HUES64 (cell line): ENCODE results near the gene CENPM.

Source experiments
- H3K27ac ChIP-seq: 2 replicates; pipeline ENCODE4 v1.7.0; 2013; ENCODE audit warnings: low read depth, low read length, inconsistent platforms
- H3K27me3 ChIP-seq: 2 replicates; pipeline ENCODE4 v1.6.1; 2013; ENCODE audit warnings: mild to moderate bottlenecking, low read length; ENCODE audit not compliant: insufficient read depth
- H3K36me3 ChIP-seq: 2 replicates; pipeline ENCODE4 v1.6.1; 2013; ENCODE audit warnings: mild to moderate bottlenecking, low read length; ENCODE audit not compliant: insufficient read depth
- H3K4me1 ChIP-seq: 2 replicates; pipeline ENCODE4 v1.6.1; 2013; ENCODE audit warnings: mild to moderate bottlenecking, low read length, moderate library complexity; ENCODE audit not compliant: insufficient read depth
- H3K4me3 ChIP-seq: 2 replicates; pipeline ENCODE4 v1.5.1; 2013; ENCODE audit warnings: mild to moderate bottlenecking, low read length, moderate library complexity
- H3K9ac ChIP-seq: 2 replicates; pipeline ENCODE4 v1.6.1; 2013; ENCODE audit warnings: mild to moderate bottlenecking, low read depth, low read length
- H3K9me3 ChIP-seq: 2 replicates; pipeline ENCODE4 v1.6.1; 2013; ENCODE audit warnings: low read depth, low read length; ENCODE audit not compliant: insufficient read depth
- WGBS: fragments of 150-250, 120-280 bp; methylation state at CpG from one replicate; pipeline ENCODE4 v1.1.7; 2013; ENCODE audit warnings: missing lambda C conversion rate; 5-methylcytosine and 5-hydroxymethylcytosine counted together

CENPM gene

GRCh38 chr22:41940832-41941765, 5.9 kb downstream of the CENPM start:
- Histone ChIP-seq H3K36me3 (peaks cover 73% of the 10 kb centered on the region), H3K9ac (no peak overlapping the region), H3K27ac (no peak overlapping the region), H3K4me3 (no peak overlapping the region), H3K4me1 (peaks cover 6% of the 10 kb centered on the region), H3K27me3 (no peaks in the 10 kb centered on the region), H3K9me3 (no peaks in the 10 kb centered on the region)
- 72% methylated on average over 13 of the region's 13 CpGs for WGBS

- peaks cover 73% of the 10 kb centered on the region for H3K36me3 ChIP-seq
- H3K9me3 ChIP-seq, result no peaks in the 10 kb centered on the region
- no peaks in the 10 kb centered on the region for H3K27me3 ChIP-seq
- no peak overlapping the region for H3K27ac ChIP-seq
- WGBS, result 84% methylated on average over 13 of the region's 13 CpGs
- H3K4me3 ChIP-seq, result no peak overlapping the region
- H3K4me1 ChIP-seq, result no peaks in the 10 kb centered on the region
- H3K9ac ChIP-seq, result no peak overlapping the region
Observed at GRCh38 chr22:41939981-41940831, 6.7 kb downstream of the CENPM start.

DNA sequence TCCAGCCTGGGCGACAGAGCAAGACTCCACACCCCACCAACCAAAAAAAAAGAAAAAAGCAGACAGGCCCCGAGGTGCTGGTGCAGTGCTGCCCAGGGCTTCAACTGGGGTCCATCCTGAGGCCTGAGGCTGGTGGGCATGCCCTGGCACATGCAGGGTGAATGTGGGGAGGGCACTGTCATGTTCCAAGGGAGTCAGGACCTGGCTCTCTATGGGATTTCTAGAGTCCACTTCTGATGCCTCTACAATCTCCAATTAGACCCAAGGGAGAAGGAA, 10.1 kb downstream of the CENPM start:
- Histone ChIP-seq H3K27me3 (no peaks in the 10 kb centered on the region), H3K4me3 (no peak overlapping the region), H3K9me3 (no peaks in the 10 kb centered on the region), H3K9ac (no peak overlapping the region), H3K36me3 (peaks cover 50% of the 10 kb centered on the region), H3K4me1 (no peaks in the 10 kb centered on the region), H3K27ac (no peak overlapping the region)
- 93% methylated on average over 2 of the region's 2 CpGs for WGBS

DNA sequence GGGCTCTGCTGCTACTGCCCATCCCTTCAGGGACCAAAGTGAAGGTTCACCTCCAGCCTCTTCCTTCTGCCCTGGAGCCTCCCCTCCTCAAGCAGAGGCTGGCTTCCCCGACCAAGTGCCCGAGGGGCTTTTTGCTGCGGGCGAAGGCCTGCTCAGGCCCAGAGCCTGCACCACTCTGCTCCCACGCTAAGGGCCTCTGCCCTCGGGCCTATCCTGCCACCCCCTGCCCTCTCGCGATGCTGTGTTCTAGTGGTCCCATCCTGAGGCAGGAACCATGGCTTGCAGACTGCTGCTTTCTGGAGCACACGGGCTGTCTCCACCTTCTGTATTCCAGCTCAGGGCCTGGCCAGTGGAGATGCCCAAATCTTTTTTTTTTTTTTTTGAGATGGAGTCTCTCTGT, 11.4 kb downstream of the CENPM start:
- WGBS, result 91% methylated on average over 9 of the region's 9 CpGs
- Histone ChIP-seq H3K9me3 (no peaks in the 10 kb centered on the region), H3K27ac (no peak overlapping the region), H3K4me3 (no peak overlapping the region), H3K4me1 (no peaks in the 10 kb centered on the region), H3K36me3 (peaks cover 39% of the 10 kb centered on the region), H3K27me3 (no peaks in the 10 kb centered on the region), H3K9ac (no peak overlapping the region)

- H3K4me1 ChIP-seq, result no peaks in the 10 kb centered on the region
- peaks cover 33% of the 10 kb centered on the region for H3K36me3 ChIP-seq
- H3K9ac ChIP-seq, result no peak overlapping the region
- no peak overlapping the region for H3K4me3 ChIP-seq
- WGBS, result 85% methylated on average over 4 of the region's 4 CpGs
- H3K27me3 ChIP-seq, result no peaks in the 10 kb centered on the region
- no peaks in the 10 kb centered on the region for H3K9me3 ChIP-seq
- H3K27ac ChIP-seq, result no peak overlapping the region
Observed at GRCh38 chr22:41935015-41935351, 12.0 kb downstream of the CENPM start.

GRCh38 chr22:41934284-41935014, 12.5 kb downstream of the CENPM start:
- WGBS, result 92% methylated on average over 17 of the region's 17 CpGs
- H3K4me1 ChIP-seq, result no peaks in the 10 kb centered on the region
- no peak overlapping the region for H3K9ac ChIP-seq
- no peaks in the 10 kb centered on the region for H3K27me3 ChIP-seq
- H3K36me3 ChIP-seq, result peaks cover 32% of the 10 kb centered on the region
- H3K27ac ChIP-seq, result no peak overlapping the region
- no peak overlapping the region for H3K4me3 ChIP-seq
- H3K9me3 ChIP-seq, result no peaks in the 10 kb centered on the region

DNA sequence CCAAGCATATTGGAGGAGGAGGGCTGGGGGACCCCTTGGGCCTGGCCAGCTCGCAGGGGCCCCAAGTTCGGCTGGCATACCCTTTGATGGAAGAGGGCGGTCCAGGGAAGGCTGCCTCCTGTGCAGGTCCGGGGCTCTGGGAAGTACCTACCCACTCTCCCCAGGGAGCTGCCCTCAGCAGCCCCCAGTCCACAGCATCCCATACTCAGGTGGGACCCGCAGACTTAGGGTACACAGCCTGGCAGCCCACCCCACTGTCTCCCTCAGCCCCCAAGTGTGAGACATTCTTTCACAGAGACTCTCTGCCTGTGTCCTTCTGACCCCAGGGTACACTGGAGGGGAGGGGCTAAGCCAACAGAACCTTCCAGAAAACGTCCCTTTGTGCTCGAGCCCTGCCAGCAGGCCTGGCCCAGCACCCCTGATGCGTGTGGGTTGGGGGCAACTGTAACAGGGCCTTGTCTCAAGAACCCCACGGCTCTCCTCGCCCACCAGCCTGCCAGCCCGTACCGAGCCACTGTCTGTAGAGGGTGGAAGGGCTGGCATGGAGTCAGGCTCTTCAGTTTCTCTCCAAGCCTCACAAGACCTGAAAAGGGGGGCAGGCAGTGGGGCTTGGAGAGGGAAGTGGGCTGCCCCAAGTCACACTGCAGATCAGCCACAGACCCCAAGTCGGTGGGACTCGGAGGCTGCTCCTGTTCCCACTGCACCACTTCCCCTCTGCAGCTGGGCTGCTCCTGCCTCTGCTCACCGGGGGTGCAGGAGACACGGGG, 13.4 kb downstream of the CENPM start:
- Histone ChIP-seq H3K27ac (no peak overlapping the region), H3K36me3 (peaks cover 23% of the 10 kb centered on the region)

DNA sequence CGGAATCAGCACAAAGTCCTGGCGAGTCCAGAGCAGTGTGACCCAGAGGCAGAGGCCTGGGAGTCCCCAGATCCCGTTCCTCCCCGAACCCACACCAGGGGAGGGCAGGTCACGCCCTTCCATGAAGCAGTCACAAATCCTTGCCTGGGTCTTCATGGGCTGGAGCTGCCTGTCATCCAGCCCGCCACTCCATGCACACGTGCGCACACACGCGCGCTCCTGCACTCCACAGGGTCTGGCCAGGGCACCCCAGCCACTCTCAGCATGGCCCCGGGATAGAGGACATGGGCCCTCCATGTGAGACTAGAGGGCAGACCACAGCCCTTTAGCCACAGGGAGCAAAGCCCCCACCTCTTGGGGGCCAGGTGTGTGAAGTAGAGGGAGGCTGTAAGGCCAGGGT, 14.6 kb downstream of the CENPM start:
- Histone ChIP-seq H3K27ac (no peak overlapping the region), H3K9me3 (no peaks in the 10 kb centered on the region), H3K9ac (no peak overlapping the region), H3K36me3 (peaks cover 15% of the 10 kb centered on the region), H3K4me1 (peaks cover 4% of the 10 kb centered on the region; the same call in 1 of the 2 replicates), H3K4me3 (no peak overlapping the region), H3K27me3 (peaks cover 9% of the 10 kb centered on the region)
- WGBS, result 93% methylated on average over 12 of the region's 12 CpGs

More for the DNA sequence above, 13.4 kb downstream of the CENPM start:
- 85% methylated on average over 16 of the region's 16 CpGs for WGBS
- H3K4me1 ChIP-seq, result no peaks in the 10 kb centered on the region
- H3K4me3 ChIP-seq, result no peak overlapping the region
- H3K9me3 ChIP-seq, result no peaks in the 10 kb centered on the region
- no peak overlapping the region for H3K9ac ChIP-seq
- H3K27me3 ChIP-seq, result no peaks in the 10 kb centered on the region; the same call in 1 of the 2 replicates

GRCh38 chr22:41931701-41932269, 15.2 kb downstream of the CENPM start:
- Histone ChIP-seq H3K27ac (no peak overlapping the region), H3K9ac (peak overlapping the region; percentile 38; the same call in 1 of the 2 replicates), H3K4me1 (peaks cover 4% of the 10 kb centered on the region; the same call in 1 of the 2 replicates), H3K4me3 (no peak overlapping the region), H3K9me3 (no peaks in the 10 kb centered on the region), H3K36me3 (peaks cover 10% of the 10 kb centered on the region; the same call in 1 of the 2 replicates), H3K27me3 (peaks cover 14% of the 10 kb centered on the region)
- WGBS, result 82% methylated on average over 10 of the region's 10 CpGs

GRCh38 chr22:41929418-41929810, 17.5 kb downstream of the CENPM start:
- H3K9ac ChIP-seq, result no peak overlapping the region
- H3K9me3 ChIP-seq, result no peaks in the 10 kb centered on the region
- H3K27ac ChIP-seq, result no peak overlapping the region
- peaks cover 36% of the 10 kb centered on the region for H3K27me3 ChIP-seq
- peaks cover 4% of the 10 kb centered on the region; the same call in 1 of the 2 replicates for H3K36me3 ChIP-seq
- 76% methylated on average over 8 of the region's 8 CpGs for WGBS
- H3K4me1 ChIP-seq, result peaks cover 9% of the 10 kb centered on the region; the same call in 1 of the 2 replicates
- no peak overlapping the region for H3K4me3 ChIP-seq
